Heart right ventricle (tissue), 16 donors: ENCODE data around the gene COQ5. TPM values are rescaled to one million over a fixed set of nuclear protein-coding genes. Genes with fewer than 3 reads are reported as not detected.
"Not testable (repeated sequence)": the region's sequence is repeated elsewhere in the genome, so short reads cannot be mapped to it uniquely, and the experiment has no call there.

ENCODE experiments used
- ATAC-seq, 8 donors: fragments of 200-7000 bp; cut with Tn5 transposase; one replicate each; pipeline ENCODE4 v1.9.1; 2020; ENCODE audit warnings: mild to moderate bottlenecking in 8 of 8, moderate library complexity in 8 of 8, moderate number of reproducible peaks in 1 of 8
- DNase-seq, 2 donors: peaks; one replicate each; pipeline ENCODE4 v3.0.0-alpha.2; 2020
- H3K27ac ChIP-seq, 10 donors: fragments of 200-600 bp; sonication (generic) in 2 of 10; one replicate each; pipeline versions ENCODE4 v1.5.0 to v1.8.0; 2020 to 2022; ENCODE audit warnings: mild to moderate bottlenecking in 3 of 10
- H3K27me3 ChIP-seq, 7 donors: fragments of 200-600 bp; one replicate each; pipeline ENCODE4 v1.8.0; 2021 to 2022; ENCODE audit warnings: mild to moderate bottlenecking in 2 of 7
- H3K36me3 ChIP-seq, 9 donors: fragments of 200-600 bp; sonication (generic) in 1 of 9; one replicate each; pipeline versions ENCODE4 v1.5.0 to v1.8.0; 2020 to 2022; ENCODE audit warnings: mild to moderate bottlenecking in 2 of 9
- H3K4me1 ChIP-seq, 9 donors: fragments of 200-600 bp; sonication (generic) in 1 of 9; one replicate each; pipeline versions ENCODE4 v1.5.0 to v1.8.0; 2020 to 2022; ENCODE audit warnings: mild to moderate bottlenecking in 4 of 9
- H3K4me3 ChIP-seq, 10 donors: fragments of 200-600 bp; sonication (generic) in 2 of 10; one replicate each; pipeline versions ENCODE4 v1.5.0 to v1.8.0; 2020 to 2022; ENCODE audit warnings: mild to moderate bottlenecking in 7 of 10, moderate library complexity in 2 of 10
- H3K9me3 ChIP-seq, 11 donors: fragments of 200-600 bp in 10 of 11; sonication (generic) in 2 of 11; one replicate each; pipeline versions ENCODE4 v1.5.0 to v1.8.0; 2013 to 2022; ENCODE audit warnings: mild to moderate bottlenecking in 2 of 11, control low read depth in 1 of 11, moderate library complexity in 1 of 11
- WGBS, 2 donors: extraction: QIAGEN DNeasy Blood & Tissue Kit; methylation state at CpG; one replicate each; pipeline ENCODE4 v1.1.7; 2013; ENCODE audit warnings: inconsistent platforms in 1 of 2; 5-methylcytosine and 5-hydroxymethylcytosine counted together
- intact Hi-C, 10 donors: fragments of 100-400 bp; cut with DNase I; formaldehyde crosslinking; loops; one replicate each; pipeline versions ENCODE4 v1.11.1 to v1.14.2; 2022
- polyA plus RNA-seq, 2 donors: library from polyadenylated mRNA; stranded (reverse); fragments of 200-250 nt; gene quantifications; one replicate each; pipeline ENCODE4 v1.2.3, GENCODE V29; 2013
- total RNA-seq, 10 donors: library from RNA; stranded (reverse); fragmentation: NEBNext Ultra II Directional in 3 of 10; extraction: Animal tissue kit (Norgen Biotek cat#: 25700) in 3 of 10; gene quantifications; one replicate each; pipeline versions ENCODE4 v1.2.1 to v1.2.4, GENCODE V29; 2021 to 2023
- TF ChIP-seq, protein P1 (sequence below), 9 donors: fragments of 200-600 bp; sonication (generic) in 2 of 9; IDR thresholded peaks; one replicate each; pipeline versions ENCODE4 v1.5.0 to v1.8.0; 2021 to 2022; ENCODE audit warnings: antibody characterized with exemption in 9 of 9, mild to moderate bottlenecking in 5 of 9, moderate library complexity in 1 of 9
- donor health status: Arrhythmogenic right ventricular cardiomyopathy.
- donor health status: ischemic (EF 13 %, LVEDD 7.1; RV severe dilation, severe dysfunction).
- donor health status: healthy with polysubstance abuse.
- donor health status: DM: no; HTN: yes; CAD: no.
- donor health status: DM: no; HTN: no; CAD: no.
- donor health status: ischemic (EF 25% LVEDD 6.9; RV normal size, moderate dysfunction).
- donor health status: ischemic (EF 25% LVEDD 5.7; RV mildly dilated, moderate dysfunction).
- donor health status: healthy.
- donor health status: DM: yes; HTN: yes; CAD: no.
- donor health status: Ischemic cardiomyopathy.
- donor health status: ischemic (EF 35%, LVEDD 5.7; RV mildly dilated, moderate dysfunction).
- donor health status: nonischemic (EF 11% LVEDD 7.7; RV severe dilation, severe dysfunction).
- donor health status: DM: yes; HTN: yes; CAD: no.
- donor health status: PGD.
- donor health status: ischemic (EF 29% LVEDD 5.4; RV normal size, mild dysfunction).
- donor health status: nonischemic (EF 23%, LVEDD 6.1; RV moderate dilation, normal function).

The COQ5 gene
- total and polyA plus RNA-seq, 12 donors: 32.0 to 64.5 (median 43.6) TPM

GRCh38 chr12:120529641-120530417 is 871 bp upstream of the COQ5 start:
- Histone ChIP-seq H3K4me1 (peaks cover 0 to 21% (median 16%) of the 10 kb centered on the region in 9 donors), H3K27ac (peak overlapping the region; percentile 64 to 96 (median 93)), H3K4me3 (peak overlapping the region; percentile 60 to 80 (median 72)), H3K36me3 (peaks cover 0 to 10% (median 0%) of the 10 kb centered on the region in 9 donors), H3K9me3 (no peaks in the 10 kb centered on the region), H3K27me3 (no peaks in the 10 kb centered on the region)
- TF ChIP-seq, protein P1, sequence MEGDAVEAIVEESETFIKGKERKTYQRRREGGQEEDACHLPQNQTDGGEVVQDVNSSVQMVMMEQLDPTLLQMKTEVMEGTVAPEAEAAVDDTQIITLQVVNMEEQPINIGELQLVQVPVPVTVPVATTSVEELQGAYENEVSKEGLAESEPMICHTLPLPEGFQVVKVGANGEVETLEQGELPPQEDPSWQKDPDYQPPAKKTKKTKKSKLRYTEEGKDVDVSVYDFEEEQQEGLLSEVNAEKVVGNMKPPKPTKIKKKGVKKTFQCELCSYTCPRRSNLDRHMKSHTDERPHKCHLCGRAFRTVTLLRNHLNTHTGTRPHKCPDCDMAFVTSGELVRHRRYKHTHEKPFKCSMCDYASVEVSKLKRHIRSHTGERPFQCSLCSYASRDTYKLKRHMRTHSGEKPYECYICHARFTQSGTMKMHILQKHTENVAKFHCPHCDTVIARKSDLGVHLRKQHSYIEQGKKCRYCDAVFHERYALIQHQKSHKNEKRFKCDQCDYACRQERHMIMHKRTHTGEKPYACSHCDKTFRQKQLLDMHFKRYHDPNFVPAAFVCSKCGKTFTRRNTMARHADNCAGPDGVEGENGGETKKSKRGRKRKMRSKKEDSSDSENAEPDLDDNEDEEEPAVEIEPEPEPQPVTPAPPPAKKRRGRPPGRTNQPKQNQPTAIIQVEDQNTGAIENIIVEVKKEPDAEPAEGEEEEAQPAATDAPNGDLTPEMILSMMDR (IDR thresholded peaks at IDR 0.05): no peak
- intact Hi-C loops: loop anchor here in 1 of 10 donors (2.0 kb wide), 1 partner anchor 33 kb away; the partner anchor contains the start of gene DYNLL1
- DNase-seq: no peak
- peak in 4 of 8 donors; percentile 23 to 31 (median 30) for ATAC-seq
- WGBS, 2 donors: 50 to 56% methylated on average over 19 of the region's 19 CpGs

GRCh38 chr12:120522568-120522967 is 6.4 kb downstream of the COQ5 start:
- TF ChIP-seq, protein P1 (IDR thresholded peaks at IDR 0.05): no peak
- whole genome bisulfite sequencing, 2 donors: 92 to 93% methylated on average over 9 of the region's 9 CpGs
- ATAC-seq (no peak), DNase-seq (no peak)
- Histone ChIP-seq H3K27ac (no peak overlapping the region), H3K9me3 (no peaks in the 10 kb centered on the region), H3K4me1 (peaks cover 0 to 2% (median 0%) of the 10 kb centered on the region in 9 donors), H3K36me3 (peaks cover 0 to 73% (median 8%) of the 10 kb centered on the region in 9 donors), H3K27me3 (no peaks in the 10 kb centered on the region), H3K4me3 (no peak overlapping the region)
- intact Hi-C loops: no loop called here

DNA sequence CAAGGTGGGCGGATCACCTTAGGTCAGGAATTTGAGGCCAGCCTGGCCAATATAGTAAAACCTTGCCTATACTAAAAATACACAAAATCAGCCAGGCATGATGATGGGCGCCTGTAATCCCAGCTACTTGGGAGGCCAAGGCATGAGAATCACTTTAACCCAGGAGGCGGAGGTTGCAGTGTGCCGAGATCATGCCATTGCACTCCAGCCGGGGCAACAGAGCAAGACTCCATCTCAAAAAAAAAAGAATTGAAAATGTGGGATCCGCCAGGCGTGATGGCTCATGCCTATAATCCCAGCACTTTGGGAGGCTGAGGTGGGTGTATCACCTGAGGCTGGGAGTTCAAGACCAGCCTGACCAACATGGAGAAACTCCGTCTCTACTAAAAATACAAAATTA is 9.6 kb downstream of the COQ5 start:
- H3K9me3 ChIP-seq, DNase-seq, ATAC-seq, intact Hi-C loops, H3K27me3 ChIP-seq, H3K4me1 ChIP-seq, H3K27ac ChIP-seq, H3K4me3 ChIP-seq: not testable (repeated sequence)
- WGBS, 2 donors: 97 to 98% methylated on average over 8 of the region's 8 CpGs
- H3K36me3 ChIP-seq: peaks cover 0 to 91% (median 26%) of the 10 kb centered on the region in 9 donors

DNA sequence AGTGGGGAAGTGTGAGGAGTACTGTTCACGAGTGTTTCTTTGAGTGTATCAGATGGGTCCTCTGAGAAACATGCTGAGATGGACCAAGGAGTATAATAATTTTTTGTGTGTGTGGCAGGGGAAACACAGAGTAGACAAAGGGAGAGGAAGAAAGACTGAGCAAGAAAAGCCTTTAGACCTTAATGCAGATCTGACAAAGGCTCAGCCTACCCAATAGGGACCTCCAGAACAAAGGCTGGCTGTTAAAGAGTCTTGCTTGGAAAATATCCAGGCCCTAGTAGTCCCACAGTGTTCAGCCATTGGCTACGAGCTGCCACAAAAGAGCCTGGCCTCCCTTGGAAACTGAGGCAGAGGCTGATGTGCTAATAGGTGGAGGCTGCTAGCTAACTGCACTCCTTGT is 13.5 kb downstream of the COQ5 start:
- Histone ChIP-seq H3K27me3 (no peaks in the 10 kb centered on the region), H3K9me3 (no peaks in the 10 kb centered on the region), H3K36me3 (peaks cover 0 to 97% (median 23%) of the 10 kb centered on the region in 9 donors), H3K4me3 (no peak overlapping the region), H3K4me1 (no peaks in the 10 kb centered on the region), H3K27ac (no peak overlapping the region)
- no peak for DNase-seq
- intact Hi-C loops: no loop called here
- 81 to 91% methylated on average over 2 of the region's 2 CpGs for WGBS, 2 donors
- no peak for ATAC-seq
- TF ChIP-seq, protein P1 (IDR thresholded peaks at IDR 0.05): no peak

- no peaks in the 10 kb centered on the region for H3K27me3 ChIP-seq
- H3K9me3 ChIP-seq: no peaks in the 10 kb centered on the region
- peaks cover 0 to 97% (median 34%) of the 10 kb centered on the region in 9 donors for H3K36me3 ChIP-seq
- no peak overlapping the region for H3K4me3 ChIP-seq
- ATAC-seq: no peak
- 88 to 89% methylated on average over 7 of the region's 7 CpGs for WGBS, 2 donors
- no peak overlapping the region for H3K27ac ChIP-seq
- intact Hi-C loops: no loop called here
- TF ChIP-seq, protein P1 (IDR thresholded peaks at IDR 0.05): no peak
- DNase-seq: no peak
- H3K4me1 ChIP-seq: no peaks in the 10 kb centered on the region
These were observed 15.0 kb downstream of the COQ5 start for GRCh38 chr12:120514002-120514401.
